HAP-1 (cell line): ENCODE measurements around the gene GNPTG.
A peak's percentile ranks its signal among the peaks of the same experiment; 100 is the strongest.

Source experiments
- DNase-seq, 2 experiments: peaks; one replicate each; pipeline ENCODE4 v3.0.0-alpha.2; 2016 to 2020; ENCODE audit warnings: low spot score in 2 of 2
- H3K27me3 ChIP-seq: fragments of 250-450 bp; sonication (Bioruptor Pico); 2 replicates; pipeline ENCODE4 v1.5.1; 2020; ENCODE audit warnings: low read depth, mild to moderate bottlenecking, moderate library complexity
- H3K36me3 ChIP-seq: fragments of 250-450 bp; sonication (Bioruptor Pico); replicated peaks from 2 replicates; pipeline ENCODE4 v1.5.1; 2020; ENCODE audit warnings: mild to moderate bottlenecking
- H3K4me1 ChIP-seq: fragments of 250-450 bp; sonication (Bioruptor Pico); 2 replicates; pipeline ENCODE4 v1.5.1; 2020; ENCODE audit warnings: mild to moderate bottlenecking
- H3K4me3 ChIP-seq: fragments of 250-450 bp; sonication (Bioruptor Pico); 2 replicates; pipeline ENCODE4 v1.5.1; 2020; ENCODE audit warnings: mild to moderate bottlenecking, moderate library complexity
- H3K9me3 ChIP-seq: fragments of 250-450 bp; sonication (Bioruptor Pico); 2 replicates; pipeline ENCODE4 v1.5.1; 2020; ENCODE audit warnings: mild to moderate bottlenecking, moderate library complexity
- in situ Hi-C: fragments of 300-500 bp; cut with MboI; formaldehyde crosslinking; loops from 3 replicates; pipeline ENCODE4 v1.14.3; 2020; ENCODE audit warnings: low sequenced_read_pairs, inconsistent platforms, mixed read lengths

Gene GNPTG

DNA sequence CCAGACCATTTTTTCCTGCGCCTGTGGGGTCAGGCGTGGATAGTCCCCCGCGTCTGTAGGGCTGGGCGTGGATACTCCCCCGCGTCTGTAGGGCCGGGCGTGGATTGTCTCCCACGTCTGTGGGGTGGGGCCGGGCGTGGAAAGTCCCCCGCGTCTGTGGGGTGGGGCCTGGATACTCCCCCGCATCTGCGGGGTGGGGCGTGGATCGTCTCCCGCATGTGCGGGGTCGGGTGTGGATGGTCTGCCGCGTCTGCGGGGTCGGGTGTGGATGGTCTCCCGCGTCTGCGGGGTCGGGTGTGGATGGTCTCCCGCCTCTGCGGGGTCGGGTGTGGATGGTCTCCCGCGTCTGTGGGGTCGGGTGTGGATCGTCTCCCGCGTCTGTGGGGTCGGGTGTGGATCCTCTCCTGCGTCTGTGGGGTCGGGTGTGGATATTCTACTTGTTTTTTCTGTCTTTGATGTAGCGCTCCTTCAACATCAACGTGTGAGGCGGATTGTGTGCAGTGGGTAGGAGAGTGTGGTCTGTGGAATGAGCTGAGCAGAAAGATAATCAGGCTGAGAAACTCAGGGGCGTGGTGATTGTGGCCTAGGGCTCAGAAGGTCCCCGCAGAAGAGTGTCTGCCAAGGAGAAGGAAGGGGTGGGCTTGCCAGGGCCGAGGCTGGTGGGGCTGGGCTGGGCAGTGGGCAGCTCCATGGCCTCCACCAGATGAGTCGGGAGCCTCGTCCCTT, 3.2 kb downstream of the GNPTG start:
- Histone ChIP-seq H3K9me3 (no peaks in the 10 kb centered on the region), H3K36me3 (no peaks in the 10 kb centered on the region; the same call in none of the 2 replicates), H3K4me3 (no peak overlapping the region), H3K4me1 (peaks cover 4% of the 10 kb centered on the region; the same call in 1 of the 2 replicates), H3K27me3 (no peaks in the 10 kb centered on the region)
- in situ Hi-C loops: no loop called here
- DNase-seq: no peak

DNA sequence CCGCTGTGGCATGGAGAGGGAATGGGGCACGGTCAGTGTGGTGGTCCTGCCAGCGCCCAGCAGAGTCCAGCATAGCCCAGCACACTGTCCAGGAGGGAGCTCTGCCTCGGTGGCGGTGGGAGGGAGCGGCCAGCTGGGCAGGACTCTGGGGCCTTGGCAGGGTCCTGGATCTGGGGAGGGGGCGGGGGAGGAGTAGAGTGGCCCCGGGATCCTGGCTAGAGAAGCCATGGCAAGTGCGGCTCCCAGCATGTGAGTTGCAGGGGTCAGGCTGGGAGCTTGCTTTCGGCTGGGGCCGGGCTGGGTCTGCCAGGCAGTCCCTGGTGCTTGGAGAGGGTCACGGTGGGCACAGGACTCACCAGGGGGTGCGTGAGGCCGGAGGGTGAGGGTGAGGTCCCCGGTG, 3.9 kb downstream of the GNPTG start:
- Histone ChIP-seq H3K36me3 (peaks cover 2% of the 10 kb centered on the region), H3K9me3 (no peaks in the 10 kb centered on the region), H3K4me3 (no peak overlapping the region), H3K27me3 (no peaks in the 10 kb centered on the region), H3K4me1 (peaks cover 4% of the 10 kb centered on the region; the same call in 1 of the 2 replicates)
- in situ Hi-C loops: no loop called here
- DNase-seq: no peak

DNA sequence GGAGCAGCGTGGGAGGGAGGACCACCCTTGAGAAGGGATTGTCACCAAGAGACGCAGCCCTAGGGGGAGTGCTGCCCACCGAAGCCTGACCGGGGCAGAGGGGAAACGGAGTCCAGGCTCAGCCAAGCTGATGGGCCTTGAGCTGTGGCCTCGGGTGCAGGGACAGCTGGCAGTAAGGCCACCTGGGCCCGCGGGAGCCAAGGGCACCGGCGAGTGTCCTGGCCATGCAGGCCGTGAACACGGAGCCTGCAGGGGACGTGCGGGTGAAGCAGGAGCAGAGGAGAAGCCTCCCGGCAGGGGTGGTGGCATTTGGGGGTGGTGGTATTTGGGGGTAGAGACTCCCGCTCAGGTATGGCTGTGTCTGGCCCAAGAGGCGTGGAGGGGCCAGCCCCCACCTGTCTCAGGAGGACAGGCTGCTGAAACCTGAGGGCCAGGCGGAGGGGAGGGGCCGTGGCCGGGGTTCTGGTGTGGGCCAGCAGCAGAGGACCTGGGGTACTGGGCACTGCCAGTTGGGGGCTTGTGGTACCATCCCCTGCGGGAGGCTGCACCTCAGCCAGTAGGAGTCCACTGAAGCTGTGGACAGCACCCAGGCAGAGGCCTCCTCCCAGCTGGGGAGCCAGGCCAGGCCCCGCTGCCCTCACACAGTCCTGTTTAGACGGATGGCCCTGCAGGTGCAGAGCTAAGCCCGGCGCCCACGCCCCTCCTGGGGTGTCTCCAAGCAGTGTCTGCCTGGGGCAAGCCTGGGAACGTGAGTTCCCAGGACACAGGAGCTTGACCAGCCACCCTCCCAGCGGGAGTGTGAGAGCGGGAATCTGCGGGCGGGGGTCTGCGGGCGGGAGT, 4.5 kb downstream of the GNPTG start:
- in situ Hi-C loops: no loop called here

DNA sequence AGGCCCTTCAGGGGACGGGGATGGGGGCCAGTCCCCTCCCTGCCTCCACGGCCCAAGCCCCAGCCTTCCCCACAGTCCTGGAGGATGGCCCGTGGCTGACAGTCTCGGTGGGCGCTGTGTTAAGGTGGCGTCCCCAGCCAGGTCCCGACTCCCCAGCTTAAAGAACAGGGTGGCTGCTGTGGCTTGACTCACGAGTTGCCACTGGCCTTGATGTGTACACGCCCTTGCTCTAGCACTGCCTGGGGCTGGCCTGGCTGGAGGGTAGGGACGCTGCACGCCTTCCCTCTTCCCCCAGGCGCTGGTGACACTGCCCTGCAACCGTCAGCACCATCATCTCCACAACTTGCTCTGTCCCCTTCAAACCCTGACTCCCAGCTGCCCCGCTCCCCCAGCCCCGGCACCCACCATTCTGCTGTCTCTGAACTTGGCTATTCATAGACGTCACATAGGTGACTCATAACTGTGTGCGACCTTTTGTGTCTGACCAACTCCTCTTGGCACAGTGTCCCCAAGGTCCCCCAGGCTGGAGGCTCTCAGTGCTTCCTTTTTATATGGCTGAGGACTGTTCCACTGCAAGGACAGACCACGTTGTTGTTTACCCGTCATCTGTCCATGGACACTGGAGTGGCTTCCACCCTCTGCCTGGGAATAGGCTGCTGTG, 6.3 kb downstream of the GNPTG start:
- H3K4me1 ChIP-seq: no peaks in the 10 kb centered on the region
- no peak for DNase-seq

More for the DNA sequence above, 4.5 kb downstream of the GNPTG start:
- no peak overlapping the region for H3K4me3 ChIP-seq
- H3K4me1 ChIP-seq: no peaks in the 10 kb centered on the region
- no peak for DNase-seq
- H3K36me3 ChIP-seq: peaks cover 9% of the 10 kb centered on the region
- H3K9me3 ChIP-seq: no peaks in the 10 kb centered on the region
- no peaks in the 10 kb centered on the region for H3K27me3 ChIP-seq

DNA sequence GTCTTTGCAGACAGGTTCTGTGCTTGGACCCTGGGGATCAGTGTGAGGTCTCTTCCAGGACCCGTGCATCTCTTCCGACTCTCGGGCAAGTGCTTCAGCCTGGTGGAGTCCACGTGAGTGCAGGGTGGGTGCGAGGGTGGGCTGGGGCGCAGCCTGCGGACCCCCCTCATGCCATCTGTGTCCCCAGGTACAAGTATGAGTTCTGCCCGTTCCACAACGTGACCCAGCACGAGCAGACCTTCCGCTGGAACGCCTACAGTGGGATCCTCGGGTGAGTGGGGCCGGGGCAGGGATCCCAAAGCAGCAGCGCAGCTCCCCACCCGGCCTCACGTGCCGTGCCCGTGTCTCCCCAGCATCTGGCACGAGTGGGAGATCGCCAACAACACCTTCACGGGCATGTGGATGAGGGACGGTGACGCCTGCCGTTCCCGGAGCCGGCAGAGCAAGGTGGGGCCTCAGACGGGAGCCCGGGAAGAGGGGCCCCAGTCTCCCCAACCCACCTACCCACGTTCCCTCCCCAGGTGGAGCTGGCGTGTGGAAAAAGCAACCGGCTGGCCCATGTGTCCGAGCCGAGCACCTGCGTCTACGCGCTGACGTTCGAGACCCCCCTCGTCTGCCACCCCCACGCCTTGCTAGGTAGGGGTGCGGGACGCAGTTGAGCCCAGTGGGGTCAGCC, 10.1 kb downstream of the GNPTG start:
- in situ Hi-C loops: no loop called here
- H3K4me1 ChIP-seq: no peaks in the 10 kb centered on the region
- no peak for DNase-seq
- peaks cover 52% of the 10 kb centered on the region for H3K36me3 ChIP-seq
- no peak overlapping the region for H3K4me3 ChIP-seq
- no peaks in the 10 kb centered on the region for H3K27me3 ChIP-seq
- no peaks in the 10 kb centered on the region for H3K9me3 ChIP-seq

More for the DNA sequence above, 6.3 kb downstream of the GNPTG start:
- H3K4me3 ChIP-seq: no peak overlapping the region
- no peaks in the 10 kb centered on the region for H3K27me3 ChIP-seq
- in situ Hi-C loops: no loop called here
- H3K9me3 ChIP-seq: no peaks in the 10 kb centered on the region
- peaks cover 24% of the 10 kb centered on the region for H3K36me3 ChIP-seq

DNA sequence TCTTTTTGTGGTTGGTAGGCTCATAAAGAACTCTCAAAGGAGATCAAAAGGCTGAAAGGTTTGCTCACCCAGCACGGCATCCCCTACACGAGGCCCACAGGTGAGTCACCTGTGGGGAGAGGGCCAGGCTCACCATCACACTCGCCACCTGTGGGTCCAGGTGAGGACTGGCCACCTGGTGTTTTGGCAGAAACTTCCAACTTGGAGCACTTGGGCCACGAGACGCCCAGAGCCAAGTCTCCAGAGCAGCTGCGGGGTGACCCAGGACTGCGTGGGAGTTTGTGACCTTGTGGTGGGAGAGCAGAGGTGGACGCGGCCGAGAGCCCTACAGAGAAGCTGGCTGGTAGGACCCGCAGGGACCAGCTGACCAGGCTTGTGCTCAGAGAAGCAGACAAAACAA, 11.1 kb downstream of the GNPTG start:
- Histone ChIP-seq H3K27me3 (no peaks in the 10 kb centered on the region), H3K4me1 (no peaks in the 10 kb centered on the region), H3K36me3 (peaks cover 55% of the 10 kb centered on the region), H3K4me3 (no peak overlapping the region), H3K9me3 (no peaks in the 10 kb centered on the region)
- in situ Hi-C loops: no loop called here
- no peak for DNase-seq

DNA sequence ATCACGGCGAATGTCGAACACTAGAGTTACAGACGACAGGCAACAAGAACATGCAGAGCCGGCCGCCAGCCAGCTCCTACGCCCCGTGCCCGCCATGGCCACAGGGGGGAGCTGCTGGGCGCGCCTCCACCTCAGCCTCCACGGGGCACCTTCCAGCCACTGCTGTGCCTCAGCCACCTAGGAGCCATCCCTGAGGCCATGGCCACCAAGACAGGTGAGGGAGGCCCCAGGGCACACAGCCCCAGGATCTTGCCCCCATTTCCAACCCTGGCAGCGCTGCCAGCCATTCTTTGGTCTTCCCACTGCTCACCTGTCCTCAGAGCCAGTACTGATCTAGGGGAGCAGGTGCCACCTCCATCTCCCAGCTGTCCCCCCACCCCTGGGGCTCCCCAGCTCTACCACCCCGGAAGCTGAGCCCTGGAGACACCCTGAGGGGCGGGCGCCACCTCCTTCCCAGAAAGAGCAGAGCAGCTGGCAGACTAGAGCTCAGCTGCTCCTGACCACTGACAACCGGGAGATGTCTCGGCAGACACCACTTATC, 11.8 kb downstream of the GNPTG start:
- Histone ChIP-seq H3K4me3 (no peak overlapping the region), H3K4me1 (no peaks in the 10 kb centered on the region), H3K27me3 (no peaks in the 10 kb centered on the region), H3K36me3 (peaks cover 55% of the 10 kb centered on the region), H3K9me3 (no peaks in the 10 kb centered on the region)
- peak in 1 of 2 experiments; percentile 75 for DNase-seq
- in situ Hi-C loops: no loop called here

DNA sequence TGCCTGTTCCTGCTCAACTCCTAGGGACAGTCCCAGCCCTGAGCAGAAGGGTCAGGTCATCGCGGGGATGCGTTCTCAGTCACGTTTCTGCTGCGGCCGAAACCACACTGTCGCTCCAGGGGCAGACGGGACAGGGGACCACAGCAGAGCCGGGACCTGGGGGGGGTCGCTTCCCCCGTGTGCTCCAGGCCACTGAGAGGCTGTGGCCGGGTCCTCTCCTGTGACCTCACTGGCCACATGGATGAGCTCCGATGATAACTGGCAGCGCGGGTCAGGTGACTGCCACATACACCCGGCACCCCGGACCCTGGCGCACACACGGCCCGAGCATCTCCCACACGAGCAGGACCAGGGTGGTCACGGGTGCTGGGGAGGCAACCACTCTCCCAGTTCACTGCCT, 12.8 kb downstream of the GNPTG start:
- no peak for DNase-seq
- H3K4me3 ChIP-seq: no peak overlapping the region
- in situ Hi-C loops: no loop called here
- no peaks in the 10 kb centered on the region for H3K4me1 ChIP-seq
- H3K27me3 ChIP-seq: no peaks in the 10 kb centered on the region
- H3K9me3 ChIP-seq: no peaks in the 10 kb centered on the region
- peaks cover 56% of the 10 kb centered on the region for H3K36me3 ChIP-seq

DNA sequence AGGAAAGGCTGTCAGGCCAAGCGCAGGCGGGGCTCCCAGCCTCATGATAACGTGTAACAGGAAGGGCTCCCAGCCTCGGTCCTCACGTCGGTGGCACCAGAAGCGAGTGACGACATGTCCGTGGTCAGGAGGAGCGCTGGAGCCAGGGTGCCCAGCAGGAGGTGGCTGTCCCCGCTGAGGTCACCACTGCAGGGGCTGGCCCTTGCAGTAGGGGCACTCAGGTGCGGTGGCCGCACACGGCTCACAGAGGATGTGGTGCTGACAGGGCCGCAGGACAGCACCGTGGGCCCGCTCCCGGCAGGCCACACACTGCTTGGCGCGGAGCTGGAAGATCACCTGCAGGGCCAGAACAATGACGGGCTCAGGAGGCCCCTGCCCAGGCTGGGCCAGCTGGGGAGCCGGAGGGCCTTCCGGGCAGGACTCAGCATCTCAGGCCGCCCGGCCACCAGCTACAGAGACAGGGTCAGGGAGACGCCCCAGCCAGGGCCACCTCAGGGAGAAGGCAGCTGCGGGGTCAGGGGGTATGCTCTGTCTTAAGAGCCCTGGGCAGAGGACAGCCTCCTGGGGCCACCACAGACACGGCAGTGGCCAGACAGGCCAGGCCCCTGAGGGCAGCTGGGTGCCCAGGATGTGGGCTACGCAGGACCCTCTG, 14.5 kb downstream of the GNPTG start:
- H3K4me3 ChIP-seq: no peak overlapping the region
- DNase-seq: no peak
- H3K27me3 ChIP-seq: no peaks in the 10 kb centered on the region
- no peaks in the 10 kb centered on the region for H3K4me1 ChIP-seq
- H3K9me3 ChIP-seq: no peaks in the 10 kb centered on the region
- in situ Hi-C loops: no loop called here
- peaks cover 55% of the 10 kb centered on the region for H3K36me3 ChIP-seq

DNA sequence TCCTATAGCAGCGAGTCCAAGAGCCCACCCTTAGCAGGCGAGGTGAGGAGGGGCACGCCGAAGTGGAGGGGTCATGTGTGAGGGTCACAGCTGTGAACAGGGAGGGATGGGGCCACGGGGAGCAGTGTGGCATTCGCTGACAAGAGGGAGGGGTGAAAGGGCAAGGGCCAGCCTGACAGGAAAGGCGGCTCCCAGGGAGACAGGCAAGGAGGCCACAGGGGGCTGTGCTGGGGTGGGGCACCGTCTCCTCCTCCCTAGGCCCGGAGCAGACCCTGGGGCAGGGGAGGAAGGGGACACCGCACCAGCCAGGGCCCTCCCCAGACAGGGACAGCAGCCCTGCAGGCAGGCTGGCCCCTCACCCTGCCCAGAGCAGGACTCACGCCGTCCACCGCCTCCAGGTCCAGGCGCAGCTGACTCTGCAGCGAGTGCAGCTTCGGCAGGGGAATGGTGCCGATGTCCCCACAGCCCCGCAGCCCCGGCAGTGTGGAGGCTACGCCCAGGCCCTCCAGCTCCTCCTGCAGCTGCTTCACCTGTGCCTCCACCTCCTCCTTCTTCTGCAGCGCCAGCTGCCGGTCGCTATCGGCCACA, 15.1 kb downstream of the GNPTG start:
- Histone ChIP-seq H3K4me1 (no peaks in the 10 kb centered on the region), H3K9me3 (no peaks in the 10 kb centered on the region), H3K36me3 (peaks cover 52% of the 10 kb centered on the region), H3K27me3 (no peaks in the 10 kb centered on the region), H3K4me3 (no peak overlapping the region)
- no peak for DNase-seq
- in situ Hi-C loops: no loop called here

DNA sequence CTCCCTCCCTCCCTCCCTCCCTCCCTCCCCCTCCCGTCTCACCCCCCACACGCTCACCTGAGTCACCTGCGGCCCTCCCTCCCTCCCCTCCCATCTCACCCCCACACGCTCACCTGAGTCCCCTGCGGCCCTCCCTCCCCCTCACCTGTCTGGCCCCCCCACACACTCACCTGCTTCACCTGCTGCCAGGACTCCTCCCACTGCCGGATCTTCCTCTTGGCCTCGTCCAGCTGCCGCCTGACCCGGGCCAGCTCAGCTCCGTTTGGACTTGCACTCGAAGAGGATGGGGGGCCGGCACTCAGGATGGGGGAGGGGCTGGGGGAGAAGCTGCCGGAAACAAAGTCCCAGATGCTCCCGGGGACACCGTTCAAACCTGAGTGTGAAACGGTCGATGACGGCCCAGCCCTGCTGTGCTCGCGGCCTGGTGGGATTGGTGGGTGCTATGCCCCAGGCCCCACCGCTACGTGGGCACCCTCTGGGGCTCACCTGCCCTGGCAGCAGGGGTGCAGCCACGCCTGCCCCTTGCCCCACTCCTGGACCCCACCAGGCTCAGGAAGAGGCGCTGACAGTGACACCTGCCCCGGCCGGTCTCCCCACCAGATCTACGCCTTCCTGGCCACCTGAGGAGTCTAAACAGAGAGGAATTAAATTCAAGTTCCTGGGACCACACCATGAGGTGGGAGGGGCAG, 15.9 kb downstream of the GNPTG start:
- no peaks in the 10 kb centered on the region for H3K4me1 ChIP-seq
- H3K36me3 ChIP-seq: peaks cover 44% of the 10 kb centered on the region
- in situ Hi-C loops: no loop called here
- DNase-seq: no peak
- no peaks in the 10 kb centered on the region for H3K27me3 ChIP-seq
- H3K9me3 ChIP-seq: no peaks in the 10 kb centered on the region
- no peak overlapping the region for H3K4me3 ChIP-seq
